ENCODE results near the gene CTSH. TPM values are rescaled to one million over a fixed set of nuclear protein-coding genes. Genes with fewer than 3 reads are reported as not detected.
A peak's percentile ranks its signal among the peaks of the same experiment; 100 is the strongest.

The CTSH gene
- total and polyA plus RNA-seq, 2 of the 13 experiments (the other 11 are each of a cell fraction or from before 2014, with no cell fraction given): 265 to 653 TPM

DNA sequence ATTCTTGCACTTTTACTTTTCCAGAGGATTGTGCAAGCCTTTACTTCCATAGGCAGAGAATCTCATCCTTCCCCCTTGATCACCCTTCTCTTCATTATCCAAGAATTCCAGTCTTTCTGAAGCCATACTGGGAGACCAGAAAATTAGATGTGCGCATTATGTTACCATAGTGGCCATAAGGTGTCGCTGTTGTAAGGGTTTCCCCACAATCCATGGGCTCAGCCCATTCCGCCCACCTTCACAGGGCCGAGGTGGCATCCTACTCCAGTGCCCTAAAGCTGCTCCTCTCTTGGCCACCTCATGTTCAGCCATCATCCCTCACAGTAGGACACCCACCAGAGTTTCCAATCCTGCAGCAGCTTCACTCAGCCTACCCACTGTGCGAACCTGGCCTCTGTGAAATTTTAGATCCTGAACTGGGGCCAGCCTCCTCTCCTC lies 35.0 kb downstream of the CTSH start (continued):
- TF ChIP-seq ARID3A (IDR thresholded peaks at IDR 0.05; ENCODE audit: low read depth, low read length) (no peak), POLR2A (IDR thresholded peaks at IDR 0.05; ENCODE audit: insufficient read depth in 1 of 2, low read depth in 2 of 2, low read length in 2 of 2) (peak in 1 of 2 experiments; percentile 31; a peak in 1 of 4 replicates), RELA (CRISPR knock-in tag; IDR thresholded peaks at IDR 0.05) (no peak), SSRP1 (CRISPR knock-in tag; IDR thresholded peaks at IDR 0.05) (no peak), GABPB1 (CRISPR knock-in tag; IDR thresholded peaks at IDR 0.05) (no peak), ZNF687 (CRISPR knock-in tag; IDR thresholded peaks at IDR 0.05) (peak; percentile 33), ZBTB2 (CRISPR knock-in tag; IDR thresholded peaks at IDR 0.05; ENCODE audit: low read depth) (no peak), ERF (CRISPR knock-in tag; IDR thresholded peaks at IDR 0.05) (no peak)
- TF ChIP-seq, protein P1, sequence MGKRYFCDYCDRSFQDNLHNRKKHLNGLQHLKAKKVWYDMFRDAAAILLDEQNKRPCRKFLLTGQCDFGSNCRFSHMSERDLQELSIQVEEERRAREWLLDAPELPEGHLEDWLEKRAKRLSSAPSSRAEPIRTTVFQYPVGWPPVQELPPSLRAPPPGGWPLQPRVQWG (CRISPR knock-in tag; IDR thresholded peaks at IDR 0.05; ENCODE audit: borderline replicate concordance, low read depth): no peak
- TF ChIP-seq, protein P2, sequence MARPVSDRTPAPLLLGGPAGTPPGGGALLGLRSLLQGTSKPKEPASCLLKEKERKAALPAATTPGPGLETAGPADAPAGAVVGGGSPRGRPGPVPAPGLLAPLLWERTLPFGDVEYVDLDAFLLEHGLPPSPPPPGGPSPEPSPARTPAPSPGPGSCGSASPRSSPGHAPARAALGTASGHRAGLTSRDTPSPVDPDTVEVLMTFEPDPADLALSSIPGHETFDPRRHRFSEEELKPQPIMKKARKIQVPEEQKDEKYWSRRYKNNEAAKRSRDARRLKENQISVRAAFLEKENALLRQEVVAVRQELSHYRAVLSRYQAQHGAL (CRISPR knock-in tag; IDR thresholded peaks at IDR 0.05; ENCODE audit: not compliant biosample characterization): no peak
- TF ChIP-seq, protein P3, sequence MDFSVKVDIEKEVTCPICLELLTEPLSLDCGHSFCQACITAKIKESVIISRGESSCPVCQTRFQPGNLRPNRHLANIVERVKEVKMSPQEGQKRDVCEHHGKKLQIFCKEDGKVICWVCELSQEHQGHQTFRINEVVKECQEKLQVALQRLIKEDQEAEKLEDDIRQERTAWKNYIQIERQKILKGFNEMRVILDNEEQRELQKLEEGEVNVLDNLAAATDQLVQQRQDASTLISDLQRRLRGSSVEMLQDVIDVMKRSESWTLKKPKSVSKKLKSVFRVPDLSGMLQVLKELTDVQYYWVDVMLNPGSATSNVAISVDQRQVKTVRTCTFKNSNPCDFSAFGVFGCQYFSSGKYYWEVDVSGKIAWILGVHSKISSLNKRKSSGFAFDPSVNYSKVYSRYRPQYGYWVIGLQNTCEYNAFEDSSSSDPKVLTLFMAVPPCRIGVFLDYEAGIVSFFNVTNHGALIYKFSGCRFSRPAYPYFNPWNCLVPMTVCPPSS (IDR thresholded peaks at IDR 0.05): no peak
- TF ChIP-seq, protein P4, sequence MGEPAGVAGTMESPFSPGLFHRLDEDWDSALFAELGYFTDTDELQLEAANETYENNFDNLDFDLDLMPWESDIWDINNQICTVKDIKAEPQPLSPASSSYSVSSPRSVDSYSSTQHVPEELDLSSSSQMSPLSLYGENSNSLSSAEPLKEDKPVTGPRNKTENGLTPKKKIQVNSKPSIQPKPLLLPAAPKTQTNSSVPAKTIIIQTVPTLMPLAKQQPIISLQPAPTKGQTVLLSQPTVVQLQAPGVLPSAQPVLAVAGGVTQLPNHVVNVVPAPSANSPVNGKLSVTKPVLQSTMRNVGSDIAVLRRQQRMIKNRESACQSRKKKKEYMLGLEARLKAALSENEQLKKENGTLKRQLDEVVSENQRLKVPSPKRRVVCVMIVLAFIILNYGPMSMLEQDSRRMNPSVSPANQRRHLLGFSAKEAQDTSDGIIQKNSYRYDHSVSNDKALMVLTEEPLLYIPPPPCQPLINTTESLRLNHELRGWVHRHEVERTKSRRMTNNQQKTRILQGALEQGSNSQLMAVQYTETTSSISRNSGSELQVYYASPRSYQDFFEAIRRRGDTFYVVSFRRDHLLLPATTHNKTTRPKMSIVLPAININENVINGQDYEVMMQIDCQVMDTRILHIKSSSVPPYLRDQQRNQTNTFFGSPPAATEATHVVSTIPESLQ (CRISPR knock-in tag; conservative IDR thresholded peaks at IDR 0.05): no peak
